Nephron progenitor cell (in vitro differentiated cells): ENCODE measurements around the gene ABLIM1.

Experiments used
- DNase-seq: peaks from one replicate; pipeline ENCODE4 v3.0.0; 2021
- H3K27ac Mint-ChIP-seq: 2 replicates; pipeline ENCODE4 v1.8.0; 2021; ENCODE audit warnings: mild to moderate bottlenecking, moderate library complexity, mixed read lengths
- H3K27me3 Mint-ChIP-seq: 2 replicates; pipeline ENCODE4 v1.8.0; 2021; ENCODE audit warnings: mild to moderate bottlenecking, low read depth, mixed read lengths; ENCODE audit not compliant: poor library complexity
- H3K36me3 Mint-ChIP-seq: 2 replicates; pipeline ENCODE4 v1.8.0; 2021; ENCODE audit warnings: low read depth, mixed read lengths
- H3K4me1 Mint-ChIP-seq: 2 replicates; pipeline ENCODE4 v1.8.0; 2021; ENCODE audit warnings: mixed read lengths
- H3K4me3 Mint-ChIP-seq: 2 replicates; pipeline ENCODE4 v1.8.0; 2021; ENCODE audit warnings: mild to moderate bottlenecking, moderate library complexity, mixed read lengths
- H3K9me3 Mint-ChIP-seq: 2 replicates; pipeline ENCODE4 v1.8.0; 2021; ENCODE audit warnings: mild to moderate bottlenecking, moderate library complexity, mixed read lengths
- TF ChIP-seq, protein P1 (sequence below): fragments of 200-600 bp; sonication (generic); IDR thresholded peaks from 2 replicates; pipeline ENCODE4 v1.5.0; 2021; ENCODE audit warnings: antibody characterized with exemption

The ABLIM1 gene

DNA sequence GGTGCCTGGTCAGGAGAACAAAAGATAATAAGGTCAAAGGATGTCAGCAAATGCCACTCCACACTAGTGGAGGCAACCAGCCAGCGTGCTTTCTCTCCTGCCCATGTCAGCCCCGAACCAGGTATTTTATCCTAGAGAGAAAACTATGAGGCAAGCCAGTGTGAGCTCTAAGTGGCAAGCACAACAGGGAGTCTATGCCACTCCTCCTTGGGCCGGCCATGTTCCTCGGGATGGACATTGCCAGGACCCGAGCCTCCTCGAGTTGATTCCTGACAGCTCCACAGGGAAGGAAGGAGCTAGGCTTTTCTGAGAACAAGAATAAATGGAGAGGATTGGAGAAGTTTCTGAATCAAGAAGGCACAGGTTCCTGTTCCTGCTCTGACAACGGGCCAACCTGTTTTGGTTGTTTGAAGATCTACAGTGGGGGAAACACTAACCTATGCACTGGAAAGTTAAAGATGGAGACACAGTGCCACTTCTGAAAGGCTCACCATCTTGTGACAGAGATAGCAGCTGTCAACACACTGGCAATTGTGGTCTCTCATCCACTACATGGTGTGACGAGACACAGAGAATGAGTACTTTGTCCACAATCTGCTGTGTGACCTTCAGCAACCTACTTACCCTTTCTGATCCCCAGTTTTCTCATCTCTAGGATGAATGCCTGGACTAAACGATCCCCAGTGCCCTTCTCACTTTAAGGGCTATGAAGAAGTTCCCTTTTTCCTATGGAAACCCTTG lies 28.8 kb downstream of the ABLIM1 start:
- DNase-seq, result no peak
- Mint-ChIP-seq H3K27ac (no peak overlapping the region), H3K36me3 (no peaks in the 10 kb centered on the region), H3K4me3 (no peak overlapping the region), H3K9me3 (peaks cover 5% of the 10 kb centered on the region), H3K27me3 (peaks cover 54% of the 10 kb centered on the region), H3K4me1 (peaks cover 32% of the 10 kb centered on the region)
- TF ChIP-seq, protein P1, sequence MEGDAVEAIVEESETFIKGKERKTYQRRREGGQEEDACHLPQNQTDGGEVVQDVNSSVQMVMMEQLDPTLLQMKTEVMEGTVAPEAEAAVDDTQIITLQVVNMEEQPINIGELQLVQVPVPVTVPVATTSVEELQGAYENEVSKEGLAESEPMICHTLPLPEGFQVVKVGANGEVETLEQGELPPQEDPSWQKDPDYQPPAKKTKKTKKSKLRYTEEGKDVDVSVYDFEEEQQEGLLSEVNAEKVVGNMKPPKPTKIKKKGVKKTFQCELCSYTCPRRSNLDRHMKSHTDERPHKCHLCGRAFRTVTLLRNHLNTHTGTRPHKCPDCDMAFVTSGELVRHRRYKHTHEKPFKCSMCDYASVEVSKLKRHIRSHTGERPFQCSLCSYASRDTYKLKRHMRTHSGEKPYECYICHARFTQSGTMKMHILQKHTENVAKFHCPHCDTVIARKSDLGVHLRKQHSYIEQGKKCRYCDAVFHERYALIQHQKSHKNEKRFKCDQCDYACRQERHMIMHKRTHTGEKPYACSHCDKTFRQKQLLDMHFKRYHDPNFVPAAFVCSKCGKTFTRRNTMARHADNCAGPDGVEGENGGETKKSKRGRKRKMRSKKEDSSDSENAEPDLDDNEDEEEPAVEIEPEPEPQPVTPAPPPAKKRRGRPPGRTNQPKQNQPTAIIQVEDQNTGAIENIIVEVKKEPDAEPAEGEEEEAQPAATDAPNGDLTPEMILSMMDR, result no peak

DNA sequence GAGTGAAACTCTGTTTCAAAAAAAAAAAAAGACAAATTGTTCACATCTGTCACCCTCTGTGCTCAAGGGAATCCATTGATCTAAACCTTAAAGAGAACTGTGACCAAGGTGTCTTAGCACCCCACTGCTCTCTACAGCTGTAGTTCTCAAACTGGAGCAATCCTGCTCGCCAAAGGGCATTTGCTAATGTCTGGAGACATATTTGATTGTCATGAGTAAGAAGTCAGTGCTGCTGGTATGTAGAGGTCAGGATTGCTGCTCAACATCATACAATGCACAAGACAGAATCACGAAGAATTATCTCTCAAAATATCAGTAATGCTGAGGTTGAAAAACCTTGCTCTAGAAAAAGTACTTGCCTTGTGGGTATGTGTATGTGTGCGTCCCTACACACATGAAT lies 30.0 kb downstream of the ABLIM1 start:
- Mint-ChIP-seq H3K4me1 (peaks cover 36% of the 10 kb centered on the region), H3K4me3 (no peak overlapping the region), H3K27me3 (peaks cover 50% of the 10 kb centered on the region), H3K36me3 (no peaks in the 10 kb centered on the region), H3K27ac (no peak overlapping the region), H3K9me3 (peaks cover 12% of the 10 kb centered on the region)
- no peak for DNase-seq
- TF ChIP-seq, protein P1, result no peak

DNA sequence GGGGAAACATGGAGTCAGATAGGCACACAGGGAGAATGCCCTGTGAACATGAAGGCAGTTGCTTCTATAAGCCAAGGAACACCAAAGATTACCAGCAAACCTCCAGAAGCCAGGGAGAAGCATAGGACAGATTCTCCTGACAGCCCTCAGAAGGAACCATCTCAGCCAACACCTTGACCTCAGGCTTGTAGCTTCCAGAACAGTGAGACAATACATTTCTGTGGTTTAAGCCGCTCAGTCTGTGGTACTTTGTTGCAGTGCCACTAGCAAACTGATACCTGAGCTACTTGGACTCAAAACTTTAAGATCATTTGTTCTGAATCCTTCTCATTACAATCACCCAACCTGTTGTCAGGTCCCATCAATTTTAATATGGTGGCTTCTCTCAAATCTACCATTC lies 31.2 kb downstream of the ABLIM1 start:
- peaks cover 38% of the 10 kb centered on the region for H3K27me3 Mint-ChIP-seq
- no peak overlapping the region for H3K4me3 Mint-ChIP-seq
- no peak overlapping the region for H3K27ac Mint-ChIP-seq
- no peaks in the 10 kb centered on the region for H3K36me3 Mint-ChIP-seq
- no peak for DNase-seq
- peaks cover 12% of the 10 kb centered on the region for H3K9me3 Mint-ChIP-seq
- peaks cover 34% of the 10 kb centered on the region for H3K4me1 Mint-ChIP-seq
- TF ChIP-seq, protein P1, result no peak

DNA sequence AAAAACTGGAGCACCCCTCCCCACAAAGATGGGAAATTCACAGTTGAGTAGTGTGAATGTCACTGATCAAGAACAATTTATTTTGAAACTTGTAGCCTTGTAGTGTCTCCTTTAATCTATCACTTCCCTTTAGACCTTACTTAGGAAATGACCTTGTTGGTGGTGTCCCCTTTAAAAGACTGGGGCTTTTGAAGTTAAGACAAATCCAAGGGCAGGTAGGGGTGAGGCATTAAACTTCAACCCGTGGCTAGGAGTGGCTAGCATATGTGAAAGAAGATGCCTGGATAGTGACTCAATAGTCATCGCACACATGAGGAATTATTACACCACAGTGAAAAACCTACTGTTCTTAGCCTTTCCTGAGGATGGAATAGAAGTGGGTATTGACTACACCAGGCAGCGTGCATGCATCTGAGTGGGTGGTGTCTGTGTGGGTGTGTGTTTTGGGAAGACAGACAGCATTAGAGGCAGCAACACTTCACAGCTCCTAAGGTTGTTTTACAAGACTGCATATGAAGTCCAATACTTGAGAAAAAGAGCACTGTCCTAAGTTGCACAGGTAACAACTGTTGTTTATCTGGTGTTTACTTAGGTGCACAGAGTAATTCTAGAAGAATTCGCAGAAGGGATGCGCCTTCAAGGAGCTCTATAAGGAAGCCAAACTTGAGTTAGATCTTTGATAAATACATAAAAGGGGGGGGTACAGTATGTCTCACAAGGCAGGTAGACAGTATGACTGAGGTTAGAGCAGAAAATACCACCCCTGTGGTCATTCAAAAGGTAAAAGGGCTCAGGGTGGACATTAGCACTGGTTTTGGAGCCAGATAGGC lies 32.9 kb downstream of the ABLIM1 start:
- H3K4me3 Mint-ChIP-seq, result no peak overlapping the region
- no peak for DNase-seq
- H3K9me3 Mint-ChIP-seq, result peaks cover 12% of the 10 kb centered on the region
- no peak overlapping the region for H3K27ac Mint-ChIP-seq
- H3K4me1 Mint-ChIP-seq, result peaks cover 21% of the 10 kb centered on the region
- peaks cover 21% of the 10 kb centered on the region for H3K27me3 Mint-ChIP-seq
- H3K36me3 Mint-ChIP-seq, result no peaks in the 10 kb centered on the region
- TF ChIP-seq, protein P1, result no peak

DNA sequence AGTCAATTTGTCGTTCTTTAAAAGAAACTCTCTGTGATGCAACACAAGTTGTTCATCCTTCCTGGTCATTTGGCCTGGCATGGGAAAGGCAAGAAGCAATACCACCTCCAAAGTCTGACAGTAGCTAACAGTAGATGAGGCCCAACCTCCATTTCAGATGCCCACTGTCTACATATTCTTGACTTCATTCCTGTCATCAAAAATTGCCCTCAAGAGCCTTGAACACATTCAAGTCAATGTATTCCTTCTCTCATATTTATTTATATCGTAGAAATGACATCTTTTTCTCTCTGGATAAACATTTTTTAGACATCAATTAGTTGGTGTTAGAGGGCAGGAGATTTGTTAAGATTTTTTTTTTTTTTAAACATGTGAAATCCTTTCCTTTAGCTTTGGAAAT lies 33.7 kb downstream of the ABLIM1 start:
- Mint-ChIP-seq H3K4me1 (peaks cover 21% of the 10 kb centered on the region), H3K9me3 (peaks cover 12% of the 10 kb centered on the region), H3K4me3 (no peak overlapping the region), H3K27me3 (peaks cover 14% of the 10 kb centered on the region), H3K36me3 (no peaks in the 10 kb centered on the region), H3K27ac (no peak overlapping the region)
- DNase-seq, result no peak
- TF ChIP-seq, protein P1, result no peak
